Stimulated activated naive CD8-positive, alpha-beta T cell treated with anti-CD3 and anti-CD28 coated beads, Interleukin-15, Interleukin-2, amounts not matched to agents 100 U/mL and 50 U/mL, for 24 hours (primary cell): ENCODE measurements around the gene ELK3.
"Not testable (repeated sequence)": the region's sequence is repeated elsewhere in the genome, so short reads cannot be mapped to it uniquely, and the experiment has no call there.

Experiments used
- ATAC-seq: fragments of 150-1000 bp; cut with Tn5 transposase; one replicate; pipeline ENCODE4 v1.10.0; 2021
- DNase-seq: peaks from one replicate; pipeline ENCODE4 v3.0.0; 2021

The ELK3 gene

DNA sequence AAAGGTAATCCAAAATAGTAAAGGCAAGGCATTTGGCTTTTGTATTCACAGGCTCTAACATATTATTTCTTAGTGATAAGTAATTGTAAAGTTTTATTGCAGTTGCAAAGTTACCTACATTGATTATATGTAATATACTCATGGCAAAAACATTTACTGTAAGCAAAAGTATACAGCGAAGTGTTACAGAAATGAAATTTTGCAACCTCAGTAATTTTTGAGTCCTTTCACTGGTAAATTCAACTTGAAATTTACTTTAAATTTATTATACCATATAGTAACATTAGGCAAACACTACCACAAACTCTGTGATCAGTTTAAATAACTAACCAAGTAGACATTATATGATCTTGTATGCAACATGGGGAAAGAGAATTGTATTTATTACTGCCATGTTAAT lies 117.0 kb downstream of the ELK3 start:
- no peak for ATAC-seq
- no peak for DNase-seq

DNA sequence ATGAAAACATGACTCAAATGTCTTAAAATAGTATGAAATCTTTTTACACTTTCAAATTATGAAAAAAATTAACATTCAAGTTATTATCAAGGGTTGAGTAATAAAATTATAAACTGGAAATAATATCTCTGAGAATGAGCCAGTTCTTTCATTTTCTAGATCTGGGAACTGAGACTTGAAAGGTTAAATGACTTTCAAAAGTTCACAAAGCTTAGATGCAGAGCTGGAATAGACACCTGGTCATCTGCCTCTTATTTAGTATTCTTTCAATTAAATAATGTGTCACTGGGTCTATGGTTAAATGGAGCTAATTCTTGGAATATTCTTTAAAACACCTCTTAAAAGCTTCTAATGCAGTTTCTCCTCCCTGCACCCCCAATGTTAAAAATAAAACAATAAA lies 119.4 kb downstream of the ELK3 start:
- DNase-seq = no peak
- no peak for ATAC-seq

DNA sequence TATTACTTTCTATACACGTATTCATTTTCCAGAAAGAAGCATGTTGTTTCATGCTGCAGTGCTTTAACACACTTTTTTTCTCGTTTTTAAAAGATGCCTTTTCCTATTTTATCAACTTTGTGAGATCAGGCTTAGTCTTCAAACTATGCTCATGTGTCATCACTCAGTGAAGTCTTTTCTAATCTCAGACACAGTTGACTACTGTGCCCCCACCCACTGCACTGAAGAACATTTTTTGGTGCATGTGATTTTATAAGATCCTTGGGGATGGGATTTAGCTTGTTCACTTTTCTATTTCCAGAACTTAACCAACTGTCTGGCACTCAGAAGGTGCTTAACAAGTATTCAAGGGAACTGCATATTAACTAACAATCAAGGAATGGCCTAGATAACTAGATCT lies 120.5 kb downstream of the ELK3 start:
- ATAC-seq (no peak), DNase-seq (no peak)

DNA sequence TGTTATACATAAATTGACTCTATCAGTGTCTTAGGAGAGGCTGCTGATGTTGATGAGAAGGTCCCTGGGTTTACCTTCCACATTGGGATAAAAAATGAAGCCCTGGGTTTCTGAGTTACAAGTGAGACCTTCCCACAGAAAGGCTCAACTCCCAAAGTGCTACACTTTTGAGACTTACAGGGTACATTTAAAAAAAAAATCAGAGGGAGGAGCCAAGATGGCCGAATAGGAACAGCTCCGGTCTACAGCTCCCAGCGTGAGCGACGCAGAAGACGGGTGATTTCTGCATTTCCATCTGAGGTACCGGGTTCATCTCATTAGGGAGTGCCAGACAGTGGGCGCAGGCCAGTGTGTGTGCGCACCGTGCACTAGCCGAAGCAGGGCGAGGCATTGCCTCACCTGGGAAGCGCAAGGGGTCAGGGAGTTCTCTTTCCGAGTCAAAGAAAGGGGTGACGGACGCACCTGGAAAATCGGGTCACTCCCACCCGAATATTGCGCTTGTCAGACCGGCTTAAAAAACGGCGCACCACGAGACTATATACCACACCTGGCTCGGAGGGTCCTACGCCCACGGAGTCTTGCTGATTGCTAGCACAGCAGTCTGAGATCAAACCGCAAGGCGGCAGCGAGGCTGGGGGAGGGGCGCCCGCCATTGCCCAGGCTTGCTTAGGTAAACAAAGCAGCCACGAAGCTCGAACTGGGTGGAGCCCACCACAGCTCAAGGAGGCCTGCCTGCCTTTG lies 121.7 kb downstream of the ELK3 start:
- ATAC-seq, DNase-seq: not testable (repeated sequence)

DNA sequence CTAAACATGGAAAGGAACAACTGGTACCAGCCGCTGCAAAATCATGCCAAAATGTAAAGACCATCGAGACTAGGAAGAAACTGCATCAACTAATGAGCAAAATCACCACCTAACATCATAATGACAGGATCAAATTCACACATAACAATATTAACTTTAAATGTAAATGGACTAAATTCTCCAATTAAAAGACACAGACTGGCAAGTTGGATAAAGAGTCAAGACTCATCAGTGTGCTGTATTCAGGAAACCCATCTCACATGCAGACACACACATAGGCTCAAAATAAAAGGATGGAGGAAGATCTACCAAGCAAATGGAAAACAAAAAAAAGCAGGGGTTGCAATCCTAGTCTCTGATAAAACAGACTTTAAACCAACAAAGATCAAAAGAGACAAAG lies 123.6 kb downstream of the ELK3 start:
- DNase-seq = not testable (repeated sequence)

More for the DNA sequence above, 123.6 kb downstream of the ELK3 start:
- not testable (repeated sequence) for ATAC-seq
